Measurements from ENCODE around the gene FHIT. TPM values are rescaled to one million over a fixed set of nuclear protein-coding genes. Genes with fewer than 3 reads are reported as not detected.

The FHIT gene
- total RNA-seq, 4 donors from 2014 or later = 5.0 to 15.3 (median 8.3) TPM

DNA sequence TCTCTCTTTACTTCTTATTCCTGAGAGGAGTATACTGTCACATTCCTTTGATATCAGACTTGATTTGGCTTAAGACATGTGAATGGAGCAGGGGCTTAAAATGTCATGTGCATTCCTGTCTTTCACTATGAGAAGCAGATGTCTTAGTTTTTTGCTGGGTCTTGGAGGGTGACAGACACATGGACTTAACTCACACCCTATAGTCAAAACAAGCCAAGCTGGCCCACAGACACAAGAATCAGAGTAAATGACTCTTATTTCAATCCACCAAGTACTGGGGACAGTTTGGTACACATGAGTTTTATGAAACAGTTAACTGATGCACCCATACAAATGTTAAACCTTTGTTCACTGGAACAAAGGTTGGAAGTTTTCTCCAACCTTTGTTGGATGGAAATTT is 1177.3 kb downstream of the FHIT start:
- no peak overlapping the region for H3K4me3 ChIP-seq (ENCODE audit: low read depth, poor library complexity, severe bottlenecking)
- TF ChIP-seq, protein P1, sequence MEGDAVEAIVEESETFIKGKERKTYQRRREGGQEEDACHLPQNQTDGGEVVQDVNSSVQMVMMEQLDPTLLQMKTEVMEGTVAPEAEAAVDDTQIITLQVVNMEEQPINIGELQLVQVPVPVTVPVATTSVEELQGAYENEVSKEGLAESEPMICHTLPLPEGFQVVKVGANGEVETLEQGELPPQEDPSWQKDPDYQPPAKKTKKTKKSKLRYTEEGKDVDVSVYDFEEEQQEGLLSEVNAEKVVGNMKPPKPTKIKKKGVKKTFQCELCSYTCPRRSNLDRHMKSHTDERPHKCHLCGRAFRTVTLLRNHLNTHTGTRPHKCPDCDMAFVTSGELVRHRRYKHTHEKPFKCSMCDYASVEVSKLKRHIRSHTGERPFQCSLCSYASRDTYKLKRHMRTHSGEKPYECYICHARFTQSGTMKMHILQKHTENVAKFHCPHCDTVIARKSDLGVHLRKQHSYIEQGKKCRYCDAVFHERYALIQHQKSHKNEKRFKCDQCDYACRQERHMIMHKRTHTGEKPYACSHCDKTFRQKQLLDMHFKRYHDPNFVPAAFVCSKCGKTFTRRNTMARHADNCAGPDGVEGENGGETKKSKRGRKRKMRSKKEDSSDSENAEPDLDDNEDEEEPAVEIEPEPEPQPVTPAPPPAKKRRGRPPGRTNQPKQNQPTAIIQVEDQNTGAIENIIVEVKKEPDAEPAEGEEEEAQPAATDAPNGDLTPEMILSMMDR (IDR thresholded peaks at IDR 0.05) = no peak
- TF ChIP-seq POLR2A (IDR thresholded peaks at IDR 0.05) = no peak
- intact Hi-C loops (cut with DNase I; ENCODE audit: low total_unique reads) = no loop called here

DNA sequence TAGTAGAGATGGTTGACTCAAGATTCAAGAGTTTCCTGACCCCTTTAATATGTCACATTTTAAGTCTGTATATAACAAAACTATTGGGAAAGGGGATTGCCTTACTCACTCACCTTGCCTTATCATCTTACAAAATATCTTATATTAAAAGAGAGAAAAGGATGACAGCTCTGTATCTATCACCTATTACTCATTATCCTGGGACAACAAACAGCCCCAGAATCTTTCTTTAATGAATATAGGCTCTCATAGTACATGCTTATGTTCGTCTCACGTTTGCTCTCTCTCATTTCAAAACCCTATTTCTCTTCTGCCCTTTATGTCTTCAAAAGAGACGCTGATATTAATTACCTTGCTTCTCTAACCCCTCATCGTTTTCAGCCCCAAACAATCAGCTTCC is 1178.0 kb downstream of the FHIT start:
- no peak for TF ChIP-seq POLR2A (IDR thresholded peaks at IDR 0.05)
- TF ChIP-seq, protein P1 (IDR thresholded peaks at IDR 0.05) = no peak
- intact Hi-C loops (cut with DNase I; ENCODE audit: low total_unique reads) = no loop called here
- no peak for DNase-seq (ENCODE audit: low spot score in 2 of 2)
- 76 to 77% methylated on average over 4 of the region's 4 CpGs for WGBS, 2 donors
- H3K4me3 ChIP-seq (ENCODE audit: low read depth, poor library complexity, severe bottlenecking) = no peak overlapping the region

More for the DNA sequence above, 1177.3 kb downstream of the FHIT start:
- no peak for DNase-seq (ENCODE audit: low spot score in 2 of 2)

DNA sequence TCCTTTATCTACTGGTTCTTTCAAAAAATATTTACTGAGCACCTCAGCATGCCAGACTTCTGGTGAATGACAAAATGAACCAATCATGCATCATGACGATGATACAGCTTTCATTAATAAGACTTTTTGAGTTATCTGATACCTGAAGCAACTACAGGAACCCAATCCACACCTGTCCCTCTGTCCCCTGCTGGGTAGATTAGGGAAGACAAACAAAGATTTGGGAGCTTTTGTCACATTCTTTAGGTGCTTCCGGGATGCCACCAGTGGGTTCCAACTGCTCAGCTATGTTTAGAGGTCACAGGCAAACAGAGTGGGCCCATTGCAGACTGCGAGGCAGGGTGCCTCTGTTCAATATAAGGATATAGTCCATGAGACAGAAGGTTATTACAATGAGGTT is 1180.9 kb downstream of the FHIT start:
- no peak overlapping the region for H3K4me3 ChIP-seq (ENCODE audit: low read depth, poor library complexity, severe bottlenecking)
- DNase-seq (ENCODE audit: low spot score in 2 of 2) = no peak
- TF ChIP-seq, protein P1 (IDR thresholded peaks at IDR 0.05) = no peak
- TF ChIP-seq POLR2A (IDR thresholded peaks at IDR 0.05) = no peak
- 90 to 92% methylated on average over 3 of the region's 3 CpGs for WGBS, 2 donors
- intact Hi-C loops (cut with DNase I; ENCODE audit: low total_unique reads) = no loop called here

DNA sequence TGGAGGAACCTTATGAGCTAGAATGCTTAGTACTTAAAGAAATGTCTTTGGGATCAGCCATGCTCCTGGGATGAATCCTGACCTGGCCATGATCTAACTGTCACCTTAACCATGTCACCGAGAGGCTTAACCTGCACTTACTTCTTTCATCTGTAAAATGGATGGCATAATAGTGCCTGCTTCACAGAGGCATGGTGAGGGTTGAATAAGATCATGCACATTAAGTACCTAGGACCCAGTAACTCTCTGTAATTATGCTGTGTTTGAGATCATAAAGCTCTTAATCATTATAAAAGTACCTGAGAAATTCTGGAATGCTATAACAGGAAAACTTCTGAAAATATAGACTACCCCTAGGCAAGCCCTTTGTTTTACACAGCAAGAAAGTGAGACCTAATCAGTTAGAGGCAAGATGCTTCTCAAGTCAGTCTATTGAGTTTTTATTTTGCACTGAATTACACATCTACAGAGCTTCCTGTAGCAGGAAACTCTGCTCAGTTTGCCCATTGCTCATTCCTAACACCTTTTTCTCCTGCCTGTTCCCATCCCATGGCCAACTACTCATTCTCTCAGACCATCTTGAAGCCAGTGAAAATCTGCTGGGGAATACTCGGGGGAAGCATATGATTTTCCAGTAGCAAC is 1185.9 kb downstream of the FHIT start:
- TF ChIP-seq, protein P1 (IDR thresholded peaks at IDR 0.05) = no peak
- TF ChIP-seq POLR2A (IDR thresholded peaks at IDR 0.05) = no peak
- 63 to 89% methylated on average over 2 of the region's 2 CpGs for WGBS, 2 donors

DNA sequence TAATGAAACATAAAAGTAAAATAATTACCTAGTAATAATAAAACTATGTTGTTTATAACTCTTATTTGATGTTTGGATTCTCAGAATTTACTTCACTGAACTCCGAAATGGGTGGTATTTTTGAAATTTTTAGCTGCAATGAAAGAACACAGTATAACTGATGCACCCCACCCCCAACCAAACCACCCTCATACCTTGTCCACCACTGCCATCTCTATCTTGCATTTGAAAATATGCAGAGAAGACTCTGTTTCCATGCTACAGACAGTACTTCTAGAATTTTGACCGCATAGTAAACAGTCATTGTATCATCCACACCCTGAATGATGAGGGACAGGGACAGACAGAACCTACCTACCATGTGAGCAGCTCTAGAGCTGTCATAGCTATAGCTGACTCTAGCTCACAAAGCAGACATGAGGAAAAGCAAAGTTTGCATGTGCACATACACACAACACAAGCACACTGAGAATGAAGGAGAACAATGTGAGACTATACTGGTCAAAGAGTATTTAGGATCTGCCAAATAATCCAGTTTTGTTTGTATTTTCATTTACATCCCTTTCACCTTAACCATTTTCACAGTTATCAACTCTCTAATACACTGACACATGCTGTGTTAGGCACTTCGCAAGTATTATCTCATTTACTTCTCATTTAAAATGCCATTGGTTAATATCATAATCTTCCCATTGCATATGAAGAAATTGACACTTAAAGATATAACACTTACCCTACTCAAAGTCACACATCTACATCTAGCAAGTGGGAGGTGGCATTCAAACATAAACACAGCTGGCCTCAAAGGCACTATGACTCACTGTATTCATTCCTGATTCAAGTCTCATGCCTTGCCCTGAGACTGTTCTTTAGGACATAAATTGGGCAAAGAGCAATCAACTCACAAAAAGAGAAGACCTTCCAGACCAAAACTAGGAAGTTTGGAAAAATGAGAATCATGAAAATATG is 1186.8 kb downstream of the FHIT start:
- WGBS, 2 donors = 88 to 96% methylated on average over 3 of the region's 3 CpGs
- H3K4me3 ChIP-seq (ENCODE audit: low read depth, poor library complexity, severe bottlenecking) = no peak overlapping the region
- TF ChIP-seq, protein P1 (IDR thresholded peaks at IDR 0.05) = no peak
- no peak for TF ChIP-seq POLR2A (IDR thresholded peaks at IDR 0.05)
- intact Hi-C loops (cut with DNase I; ENCODE audit: low total_unique reads) = no loop called here
- DNase-seq (ENCODE audit: low spot score in 2 of 2) = no peak

More for the DNA sequence above, 1185.9 kb downstream of the FHIT start:
- no peak overlapping the region for H3K4me3 ChIP-seq (ENCODE audit: low read depth, poor library complexity, severe bottlenecking)
- intact Hi-C loops (cut with DNase I; ENCODE audit: low total_unique reads) = no loop called here
- no peak for DNase-seq (ENCODE audit: low spot score in 2 of 2)
